Stomach smooth muscle (tissue), 2 donors: Measurements from ENCODE around the gene DEAF1.
"Not testable (repeated sequence)": the region's sequence is repeated elsewhere in the genome, so short reads cannot be mapped to it uniquely, and the experiment has no call there.

Experiments
- H3K27ac ChIP-seq: one replicate; pipeline ENCODE4 v1.7.0; 2013; ENCODE audit warnings: mild to moderate bottlenecking, low read length, inconsistent platforms
- H3K27me3 ChIP-seq, 2 donors: one replicate each; pipeline ENCODE4 v1.7.0; 2013; ENCODE audit warnings: low read length in 2 of 2; ENCODE audit not compliant: insufficient read depth in 2 of 2, control insufficient read depth in 1 of 2
- H3K36me3 ChIP-seq, 2 donors: one replicate each; pipeline ENCODE4 v1.7.0; 2013; ENCODE audit warnings: low read length in 2 of 2; ENCODE audit not compliant: control insufficient read depth in 2 of 2, insufficient read depth in 2 of 2
- H3K4me1 ChIP-seq: one replicate; pipeline ENCODE4 v1.7.0; 2013; ENCODE audit warnings: low read length; ENCODE audit not compliant: control insufficient read depth, insufficient read depth
- H3K4me3 ChIP-seq, 2 donors: one replicate each; pipeline ENCODE4 v1.7.0; 2013; ENCODE audit warnings: low read length in 2 of 2
- H3K9ac ChIP-seq, 2 donors: one replicate each; pipeline ENCODE4 v1.7.0; 2013; ENCODE audit warnings: low read length in 2 of 2, mild to moderate bottlenecking in 1 of 2
- H3K9me3 ChIP-seq, 2 donors: one replicate each; pipeline ENCODE4 v1.7.0; 2013; ENCODE audit warnings: low read length in 2 of 2; ENCODE audit not compliant: control insufficient read depth in 2 of 2
- donor health status: healthy.
- donor health status: Pancreatic carcinoma.

DEAF1 gene

DNA sequence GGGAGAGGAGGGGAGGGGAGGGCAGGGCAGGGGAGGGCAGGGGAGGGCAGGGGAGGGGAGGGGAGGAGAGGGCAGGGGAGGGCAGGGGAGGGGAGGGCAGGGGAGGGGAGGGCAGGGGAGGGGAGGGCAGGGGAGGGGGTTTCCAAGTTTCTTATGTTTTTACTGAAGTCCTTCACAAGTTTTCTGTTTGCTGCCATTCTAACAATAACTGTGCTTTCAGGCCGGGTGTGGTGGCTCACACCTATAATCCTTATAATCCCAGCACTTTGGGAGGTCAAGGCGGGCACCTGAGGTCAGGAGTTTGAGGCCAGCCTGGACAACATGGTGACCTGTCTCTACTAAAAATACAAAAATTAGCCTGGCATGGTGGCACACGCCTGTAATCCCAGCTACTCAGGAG, 4.8 kb downstream of the DEAF1 start:
- H3K27ac ChIP-seq, H3K4me3 ChIP-seq, H3K27me3 ChIP-seq, H3K9ac ChIP-seq, H3K9me3 ChIP-seq: not testable (repeated sequence)
- Histone ChIP-seq H3K4me1 (peaks cover 16% of the 10 kb centered on the region), H3K36me3 (peaks cover 15 to 28% of the 10 kb centered on the region in 2 donors)

GRCh38 chr11:689625-690024, 5.4 kb downstream of the DEAF1 start:
- Histone ChIP-seq H3K27ac (no peak overlapping the region), H3K4me1 (peaks cover 15% of the 10 kb centered on the region), H3K9ac (no peak overlapping the region), H3K36me3 (peaks cover 16 to 29% of the 10 kb centered on the region in 2 donors), H3K9me3 (no peaks in the 10 kb centered on the region), H3K4me3 (no peak overlapping the region), H3K27me3 (no peaks in the 10 kb centered on the region)

- Histone ChIP-seq H3K9me3 (no peaks in the 10 kb centered on the region), H3K27ac (no peak overlapping the region), H3K27me3 (no peaks in the 10 kb centered on the region), H3K4me1 (peaks cover 6% of the 10 kb centered on the region), H3K4me3 (no peak overlapping the region), H3K9ac (no peak overlapping the region), H3K36me3 (peaks cover 21 to 34% of the 10 kb centered on the region in 2 donors)
These were observed 6.3 kb downstream of the DEAF1 start for GRCh38 chr11:688681-689080.

GRCh38 chr11:687751-688150, 7.3 kb downstream of the DEAF1 start:
- no peak overlapping the region for H3K27ac ChIP-seq
- H3K27me3 ChIP-seq, result no peaks in the 10 kb centered on the region
- H3K9me3 ChIP-seq, result no peaks in the 10 kb centered on the region
- H3K36me3 ChIP-seq, result peaks cover 24 to 42% of the 10 kb centered on the region in 2 donors
- H3K9ac ChIP-seq, result no peak overlapping the region
- no peaks in the 10 kb centered on the region for H3K4me1 ChIP-seq
- no peak overlapping the region for H3K4me3 ChIP-seq

- Histone ChIP-seq H3K9me3 (no peaks in the 10 kb centered on the region), H3K27me3 (no peaks in the 10 kb centered on the region), H3K9ac (no peak overlapping the region), H3K27ac (no peak overlapping the region), H3K4me1 (no peaks in the 10 kb centered on the region), H3K36me3 (peaks cover 24 to 49% of the 10 kb centered on the region in 2 donors), H3K4me3 (no peak overlapping the region)
These were observed 8.4 kb downstream of the DEAF1 start for GRCh38 chr11:686451-687243.

DNA sequence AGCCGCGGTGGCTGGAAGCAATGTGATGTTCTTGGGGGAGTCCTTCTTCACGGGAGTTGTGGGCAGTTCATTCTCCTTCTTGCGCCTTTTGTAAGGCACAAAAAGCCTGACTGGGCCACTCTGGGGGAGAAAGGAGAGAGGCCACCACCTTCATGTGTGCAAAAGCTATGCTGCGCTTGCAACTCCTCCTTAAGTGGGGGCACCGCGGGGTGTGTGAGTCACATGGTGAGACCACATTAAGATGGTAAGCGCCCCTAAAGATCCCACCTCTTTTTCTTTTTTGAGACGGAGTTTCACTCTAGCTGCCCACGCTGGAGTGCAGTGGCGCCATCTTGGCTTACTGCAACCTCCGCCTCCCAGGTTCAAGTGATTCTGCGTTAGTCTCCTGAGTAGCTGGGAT, 14.1 kb downstream of the DEAF1 start:
- Histone ChIP-seq H3K27me3 (no peaks in the 10 kb centered on the region), H3K9me3 (no peaks in the 10 kb centered on the region), H3K9ac (no peak overlapping the region), H3K4me3 (no peak overlapping the region), H3K36me3 (peaks cover 19 to 33% of the 10 kb centered on the region in 2 donors), H3K27ac (no peak overlapping the region), H3K4me1 (no peaks in the 10 kb centered on the region)

- Histone ChIP-seq H3K36me3 (peaks cover 19 to 33% of the 10 kb centered on the region in 2 donors), H3K9ac (no peak overlapping the region)
These were observed 14.5 kb downstream of the DEAF1 start for GRCh38 chr11:680476-680875.

GRCh38 chr11:679271-680207, 15.5 kb downstream of the DEAF1 start:
- Histone ChIP-seq H3K9ac (no peak overlapping the region), H3K9me3 (no peaks in the 10 kb centered on the region), H3K27me3 (no peaks in the 10 kb centered on the region), H3K36me3 (peaks cover 17 to 31% of the 10 kb centered on the region in 2 donors), H3K27ac (no peak overlapping the region), H3K4me3 (no peak overlapping the region), H3K4me1 (no peaks in the 10 kb centered on the region)

More at GRCh38 chr11:680476-680875, 14.5 kb downstream of the DEAF1 start:
- no peaks in the 10 kb centered on the region for H3K4me1 ChIP-seq
- no peak overlapping the region for H3K27ac ChIP-seq
- H3K4me3 ChIP-seq, result no peak overlapping the region
- no peaks in the 10 kb centered on the region for H3K9me3 ChIP-seq
- no peaks in the 10 kb centered on the region for H3K27me3 ChIP-seq

DNA sequence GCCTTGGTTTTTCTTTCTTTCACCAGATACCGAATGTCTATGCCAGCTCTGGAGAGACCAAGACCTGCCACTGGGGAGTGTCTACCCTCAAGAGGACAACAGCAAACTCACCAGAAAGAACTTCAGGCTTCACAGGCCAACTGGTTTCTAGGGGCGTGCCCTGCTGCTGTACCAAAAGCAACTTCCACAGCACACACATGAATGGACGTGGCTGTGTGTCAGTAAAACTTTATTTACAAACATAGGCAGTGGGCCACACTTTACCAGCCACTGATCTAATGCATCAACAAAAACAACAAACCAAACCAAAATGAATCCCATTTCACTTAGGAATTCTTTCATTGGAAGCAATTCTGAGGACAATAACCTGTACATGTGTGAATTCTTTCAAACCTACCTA, 16.7 kb downstream of the DEAF1 start:
- Histone ChIP-seq H3K9me3 (no peaks in the 10 kb centered on the region), H3K9ac (no peak overlapping the region), H3K4me3 (no peak overlapping the region), H3K36me3 (peaks cover 17 to 31% of the 10 kb centered on the region in 2 donors), H3K27me3 (no peaks in the 10 kb centered on the region), H3K27ac (no peak overlapping the region), H3K4me1 (no peaks in the 10 kb centered on the region)

GRCh38 chr11:674406-674805, 20.6 kb downstream of the DEAF1 start:
- H3K4me3 ChIP-seq, result no peak overlapping the region
- no peaks in the 10 kb centered on the region for H3K4me1 ChIP-seq
- no peaks in the 10 kb centered on the region for H3K27me3 ChIP-seq
- H3K36me3 ChIP-seq, result peaks cover 18 to 22% of the 10 kb centered on the region in 2 donors
- H3K9me3 ChIP-seq, result no peaks in the 10 kb centered on the region
- no peak overlapping the region for H3K27ac ChIP-seq
- H3K9ac ChIP-seq, result no peak overlapping the region
